Forelimb muscle (tissue), 1 donor: Measurements from ENCODE around the gene MIEN1. TPM values are rescaled to one million over a fixed set of nuclear protein-coding genes. Genes with fewer than 3 reads are reported as not detected.
"Not testable (repeated sequence)": the region's sequence is repeated elsewhere in the genome, so short reads cannot be mapped to it uniquely, and the experiment has no call there.

Experiments
- DNase-seq: peaks from one replicate; pipeline ENCODE4 v3.0.0-alpha.2; 2013; ENCODE audit warnings: low read depth
- polyA plus RNA-seq: library from polyadenylated mRNA; unstranded; fragments of 120-200 nt; gene quantifications from one replicate; pipeline ENCODE4 v1.2.1, GENCODE V29; 2013; ENCODE audit not compliant: insufficient read length

The MIEN1 gene
- polyA plus RNA-seq, 1 donor, result 18.1 TPM

GRCh38 chr17:39716073-39716818, 14.1 kb downstream of the MIEN1 start:
- no peak for DNase-seq

DNA sequence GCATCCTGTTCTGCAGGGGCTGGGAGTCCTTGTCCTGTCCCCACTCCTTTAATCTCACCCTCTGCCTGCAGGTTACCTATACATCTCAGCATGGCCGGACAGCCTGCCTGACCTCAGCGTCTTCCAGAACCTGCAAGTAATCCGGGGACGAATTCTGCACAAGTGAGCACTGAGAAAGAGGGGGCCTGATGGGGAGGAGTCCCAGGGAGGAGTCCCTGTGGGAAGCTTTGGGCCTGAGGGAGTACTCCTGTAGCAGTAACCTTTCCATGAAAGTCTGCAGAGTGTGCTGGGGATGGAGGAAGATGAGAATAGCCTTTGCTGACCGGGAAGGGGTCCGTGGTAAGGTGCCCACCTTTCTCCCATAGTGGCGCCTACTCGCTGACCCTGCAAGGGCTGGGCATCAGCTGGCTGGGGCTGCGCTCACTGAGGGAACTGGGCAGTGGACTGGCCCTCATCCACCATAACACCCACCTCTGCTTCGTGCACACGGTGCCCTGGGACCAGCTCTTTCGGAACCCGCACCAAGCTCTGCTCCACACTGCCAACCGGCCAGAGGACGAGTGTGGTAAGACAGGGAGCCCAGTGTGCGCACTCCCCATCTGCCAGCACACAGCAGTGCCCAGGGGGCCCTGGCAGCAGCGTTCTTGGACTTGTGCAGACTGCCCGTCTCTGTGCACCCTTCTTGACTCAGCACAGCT, 14.8 kb downstream of the MIEN1 start:
- no peak for DNase-seq

- no peak for DNase-seq
Measured at GRCh38 chr17:39714234-39714633, 16.1 kb downstream of the MIEN1 start.

DNA sequence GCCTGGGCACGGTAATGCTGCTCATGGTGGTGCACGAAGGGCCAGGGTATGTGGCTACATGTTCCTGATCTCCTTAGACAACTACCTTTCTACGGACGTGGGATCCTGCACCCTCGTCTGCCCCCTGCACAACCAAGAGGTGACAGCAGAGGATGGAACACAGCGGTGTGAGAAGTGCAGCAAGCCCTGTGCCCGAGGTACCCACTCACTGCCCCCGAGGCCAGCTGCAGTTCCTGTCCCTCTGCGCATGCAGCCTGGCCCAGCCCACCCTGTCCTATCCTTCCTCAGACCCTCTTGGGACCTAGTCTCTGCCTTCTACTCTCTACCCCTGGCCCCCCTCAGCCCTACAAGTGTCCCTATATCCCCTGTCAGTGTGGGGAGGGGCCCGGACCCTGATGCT, 18.5 kb downstream of the MIEN1 start:
- DNase-seq, result no peak

DNA sequence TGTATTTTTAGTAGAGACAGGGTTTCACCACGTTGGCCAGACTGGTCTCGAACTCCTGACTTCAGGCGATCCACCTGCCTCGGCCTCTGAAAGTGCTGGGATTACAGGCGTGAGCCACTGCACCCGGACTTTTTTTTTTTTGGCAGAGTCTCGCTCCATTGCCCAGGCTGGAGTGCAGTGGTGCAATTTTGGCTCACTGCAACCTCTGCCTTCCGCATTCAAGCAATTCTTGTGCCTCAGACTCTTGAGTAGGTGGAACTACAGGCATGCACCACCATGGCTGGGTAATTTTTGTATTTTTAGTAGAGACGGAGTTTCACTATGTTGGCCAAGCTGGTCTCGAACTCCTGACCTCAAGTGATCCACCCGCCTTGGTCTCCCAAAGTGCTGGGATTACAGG, 19.3 kb downstream of the MIEN1 start:
- not testable (repeated sequence) for DNase-seq

DNA sequence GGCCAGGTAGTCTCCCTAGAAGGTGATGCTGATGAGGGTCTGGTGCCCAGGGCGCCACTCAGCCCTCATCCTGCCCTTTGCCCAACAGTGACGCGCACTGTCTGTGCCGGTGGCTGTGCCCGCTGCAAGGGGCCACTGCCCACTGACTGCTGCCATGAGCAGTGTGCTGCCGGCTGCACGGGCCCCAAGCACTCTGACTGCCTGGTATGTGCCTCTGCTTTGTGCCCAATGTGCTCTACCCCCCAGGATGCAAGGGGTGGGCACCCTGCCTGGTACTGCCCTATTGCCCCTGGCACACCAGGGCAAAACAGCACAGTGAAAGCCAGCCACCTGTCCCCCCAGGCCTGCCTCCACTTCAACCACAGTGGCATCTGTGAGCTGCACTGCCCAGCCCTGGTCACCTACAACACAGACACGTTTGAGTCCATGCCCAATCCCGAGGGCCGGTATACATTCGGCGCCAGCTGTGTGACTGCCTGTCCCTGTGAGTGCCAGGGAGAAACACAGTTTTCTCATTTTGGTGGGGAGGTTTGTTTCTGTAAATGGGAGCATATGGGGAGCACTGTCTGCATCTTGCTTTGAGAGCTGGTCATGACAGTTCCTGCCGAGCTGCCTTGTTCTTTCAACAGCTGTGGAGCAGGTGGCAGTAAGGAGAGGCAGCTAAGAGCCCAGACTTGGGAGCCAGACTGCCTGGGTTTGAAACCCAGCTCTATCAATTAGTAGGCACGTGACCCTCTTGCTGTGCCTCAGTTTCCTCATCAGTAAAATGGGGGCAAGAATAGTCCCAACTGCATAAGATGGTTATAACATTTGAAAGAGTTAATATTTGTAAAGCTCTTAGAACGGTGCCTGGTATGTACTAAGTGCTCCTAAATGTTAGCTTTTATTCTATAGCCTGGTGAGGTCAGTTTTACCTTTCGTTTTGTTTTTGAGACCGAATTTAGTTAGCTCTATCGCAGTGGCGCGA, 20.1 kb downstream of the MIEN1 start:
- no peak for DNase-seq

DNA sequence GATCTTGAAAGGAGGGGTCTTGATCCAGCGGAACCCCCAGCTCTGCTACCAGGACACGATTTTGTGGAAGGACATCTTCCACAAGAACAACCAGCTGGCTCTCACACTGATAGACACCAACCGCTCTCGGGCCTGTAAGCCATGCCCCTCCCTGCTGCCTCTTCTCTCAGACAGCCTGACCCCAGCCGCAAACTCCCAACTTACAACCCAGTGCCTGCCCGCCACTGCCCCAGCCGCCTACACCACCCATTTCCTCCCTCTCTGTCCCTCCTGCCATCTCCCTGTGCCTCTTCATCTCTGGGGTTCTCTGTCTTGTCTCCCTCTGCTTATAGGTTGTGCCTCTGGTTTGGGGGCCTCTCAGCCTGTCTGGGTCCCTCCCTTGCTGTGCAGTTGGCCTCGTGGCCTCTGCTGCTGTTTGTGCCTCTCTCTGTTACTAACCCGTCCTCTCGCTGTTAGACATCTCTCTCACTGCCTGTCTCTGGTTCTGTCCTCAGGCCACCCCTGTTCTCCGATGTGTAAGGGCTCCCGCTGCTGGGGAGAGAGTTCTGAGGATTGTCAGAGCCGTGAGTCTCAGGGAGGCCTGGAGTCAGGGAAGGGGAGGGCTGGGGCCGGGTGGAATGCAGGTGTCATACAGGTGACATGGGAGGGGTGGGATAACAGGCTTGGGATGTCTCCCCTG, 20.9 kb downstream of the MIEN1 start:
- no peak for DNase-seq

DNA sequence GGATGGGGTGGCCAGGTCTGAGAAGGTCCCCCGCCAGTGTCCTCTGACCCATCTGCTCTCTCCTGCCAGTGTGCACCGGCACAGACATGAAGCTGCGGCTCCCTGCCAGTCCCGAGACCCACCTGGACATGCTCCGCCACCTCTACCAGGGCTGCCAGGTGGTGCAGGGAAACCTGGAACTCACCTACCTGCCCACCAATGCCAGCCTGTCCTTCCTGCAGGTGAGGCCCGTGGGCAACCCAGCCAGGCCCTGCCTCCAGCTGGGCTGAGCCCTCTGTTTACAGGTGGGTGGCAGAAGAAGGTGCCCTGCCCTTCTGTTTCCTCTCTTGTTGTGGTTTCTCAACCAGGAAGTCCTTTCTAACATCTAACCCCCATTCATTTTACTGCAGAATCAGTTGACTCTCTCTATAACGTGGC, 23.4 kb downstream of the MIEN1 start:
- no peak for DNase-seq

DNA sequence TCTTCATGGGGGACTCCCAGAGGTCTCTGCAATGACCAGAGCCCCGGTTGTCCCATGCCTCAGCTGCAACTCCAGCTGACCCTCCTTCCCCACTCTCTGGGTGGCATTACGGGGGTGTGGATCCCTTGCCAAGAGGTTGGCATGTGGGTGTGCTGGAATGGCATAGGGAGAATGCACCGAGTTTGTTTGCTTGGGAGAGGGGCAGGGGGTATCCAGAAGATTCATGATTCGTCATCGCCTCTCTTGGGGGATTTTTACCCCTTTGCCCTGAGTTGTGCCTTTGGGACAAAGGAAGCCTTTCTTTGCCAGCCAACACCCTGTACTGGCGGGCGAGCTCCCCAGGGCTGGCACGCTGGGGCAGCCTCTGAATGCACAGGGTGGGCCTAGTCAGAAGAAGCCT, 23.9 kb downstream of the MIEN1 start:
- DNase-seq, result no peak

DNA sequence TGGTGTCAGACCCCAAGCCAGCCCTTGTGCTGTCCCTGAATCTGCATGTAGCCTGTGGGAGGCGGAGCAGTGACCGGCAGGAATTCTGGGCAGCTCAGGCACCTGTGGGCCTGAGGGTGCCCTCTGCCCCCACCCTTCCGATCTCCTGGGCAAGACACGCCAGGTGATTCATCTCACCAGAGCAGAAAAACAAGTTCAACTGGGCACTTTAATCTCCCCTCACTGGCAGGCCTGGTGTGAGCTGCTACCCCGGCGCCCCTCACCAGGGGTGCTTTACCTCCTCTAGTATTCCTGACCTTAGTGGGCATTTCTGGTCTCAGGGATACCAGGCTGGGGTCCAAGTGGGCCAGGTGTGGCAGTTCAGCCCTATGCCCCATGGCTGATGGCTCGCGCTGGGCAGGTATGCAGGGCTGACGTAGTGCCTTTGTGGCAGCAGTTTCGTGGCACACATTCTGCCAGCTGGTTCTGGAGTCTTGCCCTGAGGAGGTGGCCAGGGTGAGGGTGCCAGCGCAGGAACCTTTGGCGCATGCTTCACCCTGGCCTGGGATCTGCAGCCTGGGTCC, 24.5 kb downstream of the MIEN1 start:
- DNase-seq, result no peak

- no peak for DNase-seq
Measured at GRCh38 chr17:39704821-39705551, 25.3 kb downstream of the MIEN1 start.

DNA sequence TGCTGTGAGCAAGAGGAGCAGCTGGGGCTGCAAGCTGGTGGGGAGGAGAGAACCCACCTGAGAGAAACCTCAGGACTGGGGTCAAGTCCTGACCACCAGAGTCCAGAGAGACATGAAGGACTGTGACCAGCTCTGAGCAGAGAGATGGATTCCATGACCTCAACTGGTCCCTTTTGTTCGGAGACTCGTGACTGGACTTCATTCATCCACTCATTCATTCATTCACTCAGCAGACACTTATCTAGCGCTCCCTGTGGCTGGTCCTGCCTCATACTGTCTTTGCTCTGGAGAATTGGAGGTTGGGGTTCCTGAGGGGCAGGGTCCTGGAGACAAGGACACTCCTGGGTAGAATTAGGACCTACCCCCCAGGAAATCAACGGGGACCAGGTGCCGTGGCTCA, 26.4 kb downstream of the MIEN1 start:
- no peak for DNase-seq

GRCh38 chr17:39702901-39703893, 27.1 kb downstream of the MIEN1 start:
- DNase-seq, result no peak

DNA sequence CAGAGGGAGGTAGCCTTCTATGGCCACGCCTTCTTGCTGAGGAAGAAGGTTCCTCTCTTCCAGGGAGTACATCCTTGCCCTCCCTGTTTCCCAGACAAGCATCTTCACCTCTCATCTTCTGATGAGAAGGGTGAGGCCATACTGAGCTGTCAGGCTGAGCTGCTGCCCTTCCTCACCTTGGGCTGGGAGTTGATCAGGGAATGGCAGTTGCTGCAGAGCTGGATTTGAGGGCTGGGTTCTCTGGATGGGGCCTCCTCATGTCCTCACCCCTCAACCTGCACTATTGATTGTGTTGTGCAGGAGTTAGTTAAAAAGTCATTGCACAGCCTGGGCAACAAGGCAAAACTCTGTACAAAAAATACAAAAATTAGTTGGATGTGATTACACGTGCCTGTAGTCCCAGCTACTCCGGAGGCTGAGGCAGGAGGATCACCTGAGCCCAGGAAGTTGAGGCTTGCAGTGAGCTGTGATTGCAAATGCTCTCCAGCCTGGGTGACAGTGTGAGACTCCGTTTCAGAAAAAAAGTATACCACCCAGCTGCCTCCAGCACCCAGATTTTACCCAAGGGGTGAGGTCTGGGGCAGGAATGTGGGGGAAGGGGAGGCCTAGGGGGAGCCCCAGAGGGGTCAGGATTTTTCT, 28.4 kb downstream of the MIEN1 start:
- no peak for DNase-seq

- no peak for DNase-seq
Measured at GRCh38 chr17:39701012-39701783, 29.1 kb downstream of the MIEN1 start.

GRCh38 chr17:39700148-39700987, 30.0 kb downstream of the MIEN1 start:
- DNase-seq, result peak; percentile 41

DNA sequence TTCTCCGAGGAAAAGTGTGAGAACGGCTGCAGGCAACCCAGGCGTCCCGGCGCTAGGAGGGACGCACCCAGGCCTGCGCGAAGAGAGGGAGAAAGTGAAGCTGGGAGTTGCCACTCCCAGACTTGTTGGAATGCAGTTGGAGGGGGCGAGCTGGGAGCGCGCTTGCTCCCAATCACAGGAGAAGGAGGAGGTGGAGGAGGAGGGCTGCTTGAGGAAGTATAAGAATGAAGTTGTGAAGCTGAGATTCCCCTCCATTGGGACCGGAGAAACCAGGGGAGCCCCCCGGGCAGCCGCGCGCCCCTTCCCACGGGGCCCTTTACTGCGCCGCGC, 30.5 kb downstream of the MIEN1 start, which contains the start of gene ERBB2:
TSS of gene ERBB2 (plus strand) at position 247 of the 330 bp plus-strand sequence. CDS start 175 bp downstream, outside the sequence.
- peak; percentile 41 for DNase-seq
